Measurements from ENCODE around the gene CGAS. TPM values are rescaled to one million over a fixed set of nuclear protein-coding genes. Genes with fewer than 3 reads are reported as not detected.
A peak's percentile ranks its signal among the peaks of the same experiment; 100 is the strongest.

The CGAS gene
- total RNA-seq, result 0.07 TPM in 1 of 2 replicates, not detected in the other
- not detected in 2 replicates for polyA plus RNA-seq

GRCh38 chr6:73452107-73452461, at the start of gene CGAS:
Gene CGAS (minus strand): TSS chr6:73452297. CDS start chr6:73452181, 116 bp downstream.
- peaks cover 32% of the 10 kb centered on the region for H3K27me3 ChIP-seq
- H3K4me3 ChIP-seq, result peak within 1 kb of the TSS; percentile 16
- H3K36me3 ChIP-seq, result no peaks in the 10 kb centered on the region
- TF ChIP-seq, protein P1, sequence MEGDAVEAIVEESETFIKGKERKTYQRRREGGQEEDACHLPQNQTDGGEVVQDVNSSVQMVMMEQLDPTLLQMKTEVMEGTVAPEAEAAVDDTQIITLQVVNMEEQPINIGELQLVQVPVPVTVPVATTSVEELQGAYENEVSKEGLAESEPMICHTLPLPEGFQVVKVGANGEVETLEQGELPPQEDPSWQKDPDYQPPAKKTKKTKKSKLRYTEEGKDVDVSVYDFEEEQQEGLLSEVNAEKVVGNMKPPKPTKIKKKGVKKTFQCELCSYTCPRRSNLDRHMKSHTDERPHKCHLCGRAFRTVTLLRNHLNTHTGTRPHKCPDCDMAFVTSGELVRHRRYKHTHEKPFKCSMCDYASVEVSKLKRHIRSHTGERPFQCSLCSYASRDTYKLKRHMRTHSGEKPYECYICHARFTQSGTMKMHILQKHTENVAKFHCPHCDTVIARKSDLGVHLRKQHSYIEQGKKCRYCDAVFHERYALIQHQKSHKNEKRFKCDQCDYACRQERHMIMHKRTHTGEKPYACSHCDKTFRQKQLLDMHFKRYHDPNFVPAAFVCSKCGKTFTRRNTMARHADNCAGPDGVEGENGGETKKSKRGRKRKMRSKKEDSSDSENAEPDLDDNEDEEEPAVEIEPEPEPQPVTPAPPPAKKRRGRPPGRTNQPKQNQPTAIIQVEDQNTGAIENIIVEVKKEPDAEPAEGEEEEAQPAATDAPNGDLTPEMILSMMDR (IDR thresholded peaks at IDR 0.05; ENCODE audit: low read depth, low read length), result no peak
- no peaks in the 10 kb centered on the region for H3K4me1 ChIP-seq (ENCODE audit: low read depth)
- no peak within 1 kb of the TSS for H3K27ac ChIP-seq
- no peaks in the 10 kb centered on the region for H3K9me3 ChIP-seq (ENCODE audit: low read depth)
- DNase-seq (ENCODE audit: low read depth in 1 of 2, low spot score in 1 of 2), result peak; percentile 6 to 74

DNA sequence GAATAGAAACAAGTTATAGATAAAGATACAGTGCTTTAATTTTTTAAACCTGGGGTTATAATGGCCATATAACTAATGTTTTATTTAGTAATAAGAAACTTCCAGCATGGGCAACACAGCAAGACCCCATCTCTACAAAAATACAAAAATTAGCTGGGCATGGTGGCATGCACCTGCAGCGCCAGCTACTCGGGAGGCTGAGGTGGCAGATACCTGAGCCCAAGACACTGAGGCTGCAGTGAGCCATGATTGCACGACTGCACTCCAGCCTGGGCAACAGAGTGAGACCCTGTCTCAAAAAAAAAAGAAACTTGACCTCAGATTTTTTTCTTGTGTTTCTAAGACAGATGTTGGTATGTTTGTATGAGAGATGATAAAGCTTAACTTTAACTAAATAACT, 45.8 kb upstream of the CGAS start:
- TF ChIP-seq, protein P1 (IDR thresholded peaks at IDR 0.05; ENCODE audit: low read depth, low read length), result no peak

GRCh38 chr6:73491377-73491776, 39.3 kb upstream of the CGAS start:
- Histone ChIP-seq H3K27ac (no peak overlapping the region), H3K4me1 (ENCODE audit: low read depth) (no peaks in the 10 kb centered on the region), H3K4me3 (no peak overlapping the region), H3K36me3 (peaks cover 31% of the 10 kb centered on the region), H3K9me3 (ENCODE audit: low read depth) (no peaks in the 10 kb centered on the region), H3K27me3 (no peaks in the 10 kb centered on the region)
- TF ChIP-seq, protein P1 (IDR thresholded peaks at IDR 0.05; ENCODE audit: low read depth, low read length), result no peak
- DNase-seq (ENCODE audit: low read depth in 1 of 2, low spot score in 1 of 2), result no peak

More for the DNA sequence above, 45.8 kb upstream of the CGAS start:
- Histone ChIP-seq H3K4me3 (no peak overlapping the region), H3K9me3 (ENCODE audit: low read depth) (no peaks in the 10 kb centered on the region), H3K4me1 (ENCODE audit: low read depth) (no peaks in the 10 kb centered on the region), H3K27me3 (no peaks in the 10 kb centered on the region), H3K27ac (no peak overlapping the region), H3K36me3 (peaks cover 41% of the 10 kb centered on the region)
- no peak for DNase-seq (ENCODE audit: low read depth in 1 of 2, low spot score in 1 of 2)

- TF ChIP-seq, protein P1 (IDR thresholded peaks at IDR 0.05; ENCODE audit: low read depth, low read length), result no peak
- no peaks in the 10 kb centered on the region for H3K9me3 ChIP-seq (ENCODE audit: low read depth)
Measured at GRCh38 chr6:73487473-73487872, 35.4 kb upstream of the CGAS start.

DNA sequence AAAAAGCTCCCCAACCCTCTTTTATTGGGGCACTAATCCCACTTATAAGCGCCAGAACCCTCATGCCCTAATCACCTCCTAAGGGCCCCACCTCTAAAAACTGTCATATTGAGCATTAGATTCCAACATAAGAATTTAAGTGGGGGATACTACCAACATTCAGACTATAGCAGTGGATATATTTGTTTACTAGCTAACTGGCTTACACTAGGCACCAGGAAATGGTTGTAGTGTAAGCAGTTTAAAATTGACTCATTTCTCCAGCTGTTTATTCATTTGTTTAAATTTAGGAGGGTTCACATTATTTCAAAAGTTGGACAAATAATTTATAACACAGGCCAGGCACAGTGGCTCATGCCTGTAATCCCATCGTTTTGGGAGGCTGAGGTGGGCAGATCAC, 32.3 kb upstream of the CGAS start:
- H3K36me3 ChIP-seq, result peaks cover 49% of the 10 kb centered on the region
- no peak overlapping the region for H3K27ac ChIP-seq
- TF ChIP-seq, protein P1 (IDR thresholded peaks at IDR 0.05; ENCODE audit: low read depth, low read length), result no peak
- no peak overlapping the region for H3K4me3 ChIP-seq
- H3K27me3 ChIP-seq, result no peaks in the 10 kb centered on the region
- no peaks in the 10 kb centered on the region for H3K4me1 ChIP-seq (ENCODE audit: low read depth)
- no peaks in the 10 kb centered on the region for H3K9me3 ChIP-seq (ENCODE audit: low read depth)
- no peak for DNase-seq (ENCODE audit: low read depth in 1 of 2, low spot score in 1 of 2)

More at GRCh38 chr6:73487473-73487872, 35.4 kb upstream of the CGAS start:
- Histone ChIP-seq H3K27me3 (no peaks in the 10 kb centered on the region), H3K4me3 (no peak overlapping the region), H3K27ac (no peak overlapping the region), H3K4me1 (ENCODE audit: low read depth) (no peaks in the 10 kb centered on the region), H3K36me3 (peaks cover 37% of the 10 kb centered on the region)
- DNase-seq (ENCODE audit: low read depth in 1 of 2, low spot score in 1 of 2), result no peak

- TF ChIP-seq, protein P1 (IDR thresholded peaks at IDR 0.05; ENCODE audit: low read depth, low read length), result no peak
- no peaks in the 10 kb centered on the region for H3K27me3 ChIP-seq
- H3K4me1 ChIP-seq (ENCODE audit: low read depth), result no peaks in the 10 kb centered on the region
- no peaks in the 10 kb centered on the region for H3K9me3 ChIP-seq (ENCODE audit: low read depth)
- no peak overlapping the region for H3K4me3 ChIP-seq
- no peak overlapping the region for H3K27ac ChIP-seq
- no peak for DNase-seq (ENCODE audit: low read depth in 1 of 2, low spot score in 1 of 2)
- peaks cover 43% of the 10 kb centered on the region for H3K36me3 ChIP-seq
Measured at GRCh38 chr6:73481969-73482368, 29.9 kb upstream of the CGAS start.
